Pancreas (tissue), 10 donors: ENCODE data around the gene PDE6C. TPM values are rescaled to one million over a fixed set of nuclear protein-coding genes. Genes with fewer than 3 reads are reported as not detected.

Source experiments
- ATAC-seq, 4 donors: fragments of 200-7000 bp; cut with Tn5 transposase; one replicate each; pipeline versions ENCODE4 v1.8.0 to v1.9.1; 2020; ENCODE audit warnings: mild to moderate bottlenecking in 4 of 4, moderate library complexity in 4 of 4
- DNase-seq, 6 donors: peaks; one replicate each; pipeline ENCODE4 v3.0.0-alpha.2; 2020
- FAIRE-seq: peaks from 2 replicates; lab custom pipeline; 2012; peaks lifted over from hg19 to GRCh38; lab: Jason Lieb, UNC
- H3K27ac ChIP-seq, 4 donors: fragments of 200-600 bp; sonication (generic); 1 replicate in 3 of 4; 2 replicates in 1 of 4; pipeline versions ENCODE4 v1.5.0 to v1.8.0; 2020
- H3K27me3 ChIP-seq, 4 donors: fragments of 200-600 bp; one replicate each; pipeline ENCODE4 v1.8.0; 2021
- H3K36me3 ChIP-seq, 3 donors: fragments of 200-600 bp; sonication (generic) in 1 of 3; one replicate each; pipeline versions ENCODE4 v1.5.0 to v1.8.0; 2020 to 2021
- H3K4me1 ChIP-seq, 3 donors: fragments of 200-600 bp; one replicate each; pipeline ENCODE4 v1.8.0; 2021
- H3K4me3 ChIP-seq, 4 donors: fragments of 200-600 bp; sonication (generic) in 2 of 4; one replicate each; pipeline versions ENCODE4 v1.5.0 to v1.8.0; 2020 to 2021
- H3K9me3 ChIP-seq, 4 donors: fragments of 200-600 bp; one replicate each; pipeline ENCODE4 v1.8.0; 2021
- WGBS, 2 donors: extraction: QIAGEN DNeasy Blood & Tissue Kit; methylation state at CpG; one replicate each; pipeline ENCODE4 v1.1.7; 2013; 5-methylcytosine and 5-hydroxymethylcytosine counted together
- intact Hi-C, 3 donors: fragments of 100-400 bp; cut with DNase I; formaldehyde crosslinking; loops; one replicate each; pipeline versions ENCODE4 v1.11.1 to v1.14.2; 2022
- polyA plus RNA-seq, 2 donors: library from polyadenylated mRNA; stranded (reverse); fragments of 200-250 nt; gene quantifications; one replicate each; pipeline ENCODE4 v1.2.3, GENCODE V29; 2013
- total RNA-seq, 6 donors: library from RNA; stranded (reverse); fragmentation: NEBNext Ultra II Directional in 4 of 6; extraction: Animal tissue kit (Norgen Biotek cat#: 25700) in 4 of 6; gene quantifications; one replicate each; pipeline versions ENCODE4 v1.2.1 to v1.2.4, GENCODE V29; 2021 to 2023
- TF ChIP-seq, protein P1 (sequence below), 4 donors: fragments of 200-600 bp; sonication (generic) in 3 of 4; IDR thresholded peaks; one replicate each; pipeline versions ENCODE4 v1.5.0 to v1.8.0; 2021; ENCODE audit warnings: antibody characterized with exemption in 4 of 4
- donor health status: healthy with polysubstance abuse.
- donor health status: DM: no; HTN: no; CAD: no; lungs with moderate emphysema.
- donor health status: DM: no; HTN: no; CAD: no.
- donor health status: control.
- donor health status: control.
- donor health status: Bipolar disorder and iron deficiency.
- donor health status: DM: yes; HTN: yes; CAD: no.
- donor health status: DM: no; HTN: no; CAD: no.
- donor health status: DM: no; HTN: no; CAD: no.
- donor health status: DM: yes; HTN: yes; CAD: no.

Gene PDE6C
- total and polyA plus RNA-seq, 8 donors: not detected

DNA sequence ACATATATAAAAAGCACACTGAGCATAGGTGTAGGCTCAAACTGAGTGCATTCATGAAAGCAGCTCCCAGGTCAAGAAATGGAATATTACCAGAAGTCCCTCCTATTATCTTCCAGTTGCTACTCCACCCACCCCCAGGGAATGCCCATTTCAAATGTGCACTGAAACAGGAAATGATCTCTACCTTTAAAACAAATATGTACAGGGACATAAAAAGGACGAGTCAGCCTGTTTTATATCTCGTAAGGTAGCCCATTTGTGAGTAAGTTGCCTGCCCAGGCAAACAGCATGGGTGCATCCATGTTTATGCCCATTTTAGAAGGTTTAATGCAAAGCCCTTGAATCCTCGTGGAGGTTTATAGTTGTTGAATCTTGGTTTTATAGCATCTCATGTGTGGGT is 35.4 kb upstream of the PDE6C start:
- Histone ChIP-seq H3K9me3 (no peaks in the 10 kb centered on the region), H3K36me3 (no peaks in the 10 kb centered on the region), H3K4me3 (no peak overlapping the region), H3K27ac (no peak overlapping the region), H3K27me3 (no peaks in the 10 kb centered on the region), H3K4me1 (no peaks in the 10 kb centered on the region)
- TF ChIP-seq, protein P1, sequence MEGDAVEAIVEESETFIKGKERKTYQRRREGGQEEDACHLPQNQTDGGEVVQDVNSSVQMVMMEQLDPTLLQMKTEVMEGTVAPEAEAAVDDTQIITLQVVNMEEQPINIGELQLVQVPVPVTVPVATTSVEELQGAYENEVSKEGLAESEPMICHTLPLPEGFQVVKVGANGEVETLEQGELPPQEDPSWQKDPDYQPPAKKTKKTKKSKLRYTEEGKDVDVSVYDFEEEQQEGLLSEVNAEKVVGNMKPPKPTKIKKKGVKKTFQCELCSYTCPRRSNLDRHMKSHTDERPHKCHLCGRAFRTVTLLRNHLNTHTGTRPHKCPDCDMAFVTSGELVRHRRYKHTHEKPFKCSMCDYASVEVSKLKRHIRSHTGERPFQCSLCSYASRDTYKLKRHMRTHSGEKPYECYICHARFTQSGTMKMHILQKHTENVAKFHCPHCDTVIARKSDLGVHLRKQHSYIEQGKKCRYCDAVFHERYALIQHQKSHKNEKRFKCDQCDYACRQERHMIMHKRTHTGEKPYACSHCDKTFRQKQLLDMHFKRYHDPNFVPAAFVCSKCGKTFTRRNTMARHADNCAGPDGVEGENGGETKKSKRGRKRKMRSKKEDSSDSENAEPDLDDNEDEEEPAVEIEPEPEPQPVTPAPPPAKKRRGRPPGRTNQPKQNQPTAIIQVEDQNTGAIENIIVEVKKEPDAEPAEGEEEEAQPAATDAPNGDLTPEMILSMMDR (IDR thresholded peaks at IDR 0.05): no peak
- ATAC-seq: no peak
- FAIRE-seq: no peak
- intact Hi-C loops: no loop called here
- 56 to 68% methylated on average over 3 of the region's 3 CpGs for WGBS, 2 donors
- no peak for DNase-seq

DNA sequence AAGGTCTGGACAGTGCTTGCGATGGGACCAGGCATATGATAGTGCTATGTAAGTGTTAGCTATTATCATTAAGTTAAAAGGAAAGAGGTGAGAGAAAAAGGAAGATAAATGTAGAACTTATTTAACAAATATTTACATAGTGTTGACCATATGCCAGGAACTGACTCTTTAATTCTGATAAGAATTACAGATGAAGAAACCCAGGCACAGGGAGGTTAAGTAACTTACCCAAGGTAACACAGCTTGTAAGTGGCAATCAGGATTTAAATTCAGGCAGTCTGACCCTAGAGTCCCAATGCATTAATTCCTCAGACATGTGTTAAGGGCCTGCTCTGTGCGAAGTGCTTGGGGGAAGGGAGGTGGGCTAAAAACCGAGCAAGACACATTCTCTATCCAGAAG is 34.8 kb upstream of the PDE6C start:
- DNase-seq (no peak), ATAC-seq (no peak), FAIRE-seq (no peak)
- no peak overlapping the region for H3K4me3 ChIP-seq
- intact Hi-C loops: no loop called here
- WGBS, 2 donors: 88 to 89% methylated on average over 3 of the region's 3 CpGs
- H3K27ac ChIP-seq: no peak overlapping the region
- TF ChIP-seq, protein P1 (IDR thresholded peaks at IDR 0.05): no peak
- H3K36me3 ChIP-seq: no peaks in the 10 kb centered on the region
- H3K27me3 ChIP-seq: no peaks in the 10 kb centered on the region
- H3K4me1 ChIP-seq: no peaks in the 10 kb centered on the region
- no peaks in the 10 kb centered on the region for H3K9me3 ChIP-seq

DNA sequence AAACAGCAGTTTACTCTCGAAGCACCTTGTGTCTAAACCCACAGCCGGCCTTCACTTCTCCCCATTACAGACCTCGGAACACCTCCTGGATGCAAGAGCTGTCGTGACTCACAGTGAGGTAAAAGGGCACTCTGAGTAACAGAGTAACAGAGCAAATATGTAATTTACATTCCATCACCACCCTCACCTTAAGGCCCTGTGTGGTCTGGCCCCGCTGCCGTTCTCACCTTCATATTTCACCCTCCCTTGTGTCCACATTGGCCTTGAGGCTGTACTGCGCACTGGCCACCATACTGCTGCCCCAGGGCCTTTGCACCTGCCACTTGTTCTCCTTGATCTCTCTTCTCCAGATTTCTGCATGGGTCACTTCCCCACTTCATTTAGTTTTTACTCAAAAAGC is 33.2 kb upstream of the PDE6C start:
- intact Hi-C loops: no loop called here
- H3K27me3 ChIP-seq: no peaks in the 10 kb centered on the region
- ATAC-seq (peak in 1 of 4 donors; percentile 42), DNase-seq (no peak), FAIRE-seq (no peak)
- H3K9me3 ChIP-seq: no peaks in the 10 kb centered on the region
- 51 to 56% methylated on average over 7 of the region's 7 CpGs for WGBS, 2 donors
- no peak overlapping the region for H3K4me3 ChIP-seq
- H3K4me1 ChIP-seq: no peaks in the 10 kb centered on the region
- H3K36me3 ChIP-seq: no peaks in the 10 kb centered on the region
- TF ChIP-seq, protein P1 (IDR thresholded peaks at IDR 0.05): no peak
- H3K27ac ChIP-seq: no peak overlapping the region

DNA sequence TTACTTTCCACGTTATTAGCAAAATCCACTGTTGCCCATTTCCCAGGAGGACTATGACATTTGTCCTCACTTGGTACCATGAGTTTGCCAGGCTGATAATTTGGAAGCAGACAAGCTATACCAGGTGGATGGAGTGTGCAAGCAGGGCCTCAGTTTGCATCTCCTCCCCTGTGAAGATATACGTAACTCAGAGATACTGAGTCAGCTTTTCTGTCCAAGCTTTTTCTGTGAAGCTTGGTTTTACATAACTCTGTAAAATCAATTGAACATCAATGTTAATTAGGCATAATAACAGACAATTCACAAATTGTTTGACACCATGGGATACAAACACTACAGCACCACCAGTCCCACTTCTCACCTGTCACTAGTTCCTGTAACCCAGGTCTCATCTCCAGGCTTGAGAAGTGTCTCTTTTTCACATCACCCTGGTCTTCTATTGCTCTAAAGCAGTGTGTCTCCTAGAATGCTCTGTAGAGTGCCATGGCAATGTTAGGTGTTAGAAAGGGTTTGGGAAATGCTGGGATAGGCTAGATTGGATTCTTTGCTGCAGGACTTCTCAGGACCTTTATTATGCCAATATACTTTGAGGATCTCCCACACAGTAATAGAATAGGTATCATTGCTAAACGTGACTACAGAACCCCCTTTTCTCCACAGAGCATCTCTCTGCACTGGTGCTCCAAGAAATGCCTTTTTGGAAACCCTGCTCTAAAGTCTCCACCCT is 32.2 kb upstream of the PDE6C start:
- no peak overlapping the region for H3K27ac ChIP-seq
- TF ChIP-seq, protein P1 (IDR thresholded peaks at IDR 0.05): no peak
- H3K4me1 ChIP-seq: no peaks in the 10 kb centered on the region
- DNase-seq: no peak
- no peak overlapping the region for H3K4me3 ChIP-seq
- H3K36me3 ChIP-seq: no peaks in the 10 kb centered on the region
- no peaks in the 10 kb centered on the region for H3K9me3 ChIP-seq
- FAIRE-seq: no peak
- no peaks in the 10 kb centered on the region for H3K27me3 ChIP-seq
- ATAC-seq: no peak
- intact Hi-C loops: no loop called here
- WGBS, 2 donors: 63 to 74% methylated on average over 3 of the region's 3 CpGs

DNA sequence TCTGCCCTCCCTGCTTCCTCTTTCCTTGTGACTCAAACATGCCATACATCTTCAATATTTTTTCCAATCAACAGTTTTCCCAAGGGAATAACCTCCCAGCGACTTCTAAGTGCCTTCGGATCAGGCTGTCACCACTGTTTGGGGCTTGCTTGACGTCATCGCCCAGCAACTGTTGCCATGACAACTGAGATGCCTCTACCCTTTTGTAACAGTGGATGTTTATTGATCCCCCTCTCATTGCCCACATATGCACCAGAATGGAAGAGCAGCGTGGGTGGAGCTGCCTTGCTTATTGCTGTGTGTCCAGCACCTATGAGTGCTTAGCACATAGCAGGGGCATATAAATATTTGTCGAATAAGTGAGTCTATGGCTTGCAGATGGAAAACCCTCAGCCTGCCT is 31.5 kb upstream of the PDE6C start:
- no peak for FAIRE-seq
- intact Hi-C loops: no loop called here
- no peaks in the 10 kb centered on the region for H3K36me3 ChIP-seq
- H3K4me3 ChIP-seq: no peak overlapping the region
- no peak for ATAC-seq
- 36 to 46% methylated on average over 6 of the region's 6 CpGs for WGBS, 2 donors
- no peaks in the 10 kb centered on the region for H3K4me1 ChIP-seq
- no peaks in the 10 kb centered on the region for H3K27me3 ChIP-seq
- H3K9me3 ChIP-seq: no peaks in the 10 kb centered on the region
- TF ChIP-seq, protein P1 (IDR thresholded peaks at IDR 0.05): no peak
- H3K27ac ChIP-seq: no peak overlapping the region
- no peak for DNase-seq
